GM18502 (cell line): ENCODE results near the gene LYG1.
"Not testable (repeated sequence)": the region's sequence is repeated elsewhere in the genome, so short reads cannot be mapped to it uniquely, and the experiment has no call there.

ENCODE experiments used
- ATAC-seq: cut with Tn5 transposase; IDR thresholded peaks from one replicate; pipeline ENCODE4 v1.9.1; 2021; ENCODE audit warnings: mild to moderate bottlenecking; ENCODE audit not compliant: unreplicated experiment, poor library complexity

LYG1 gene

GRCh38 chr2:99278195-99278765 lies 22.7 kb downstream of the LYG1 start:
- not testable (repeated sequence) for ATAC-seq

GRCh38 chr2:99275882-99276281 lies 25.1 kb downstream of the LYG1 start:
- no peak for ATAC-seq

- ATAC-seq = no peak
Measured at GRCh38 chr2:99261242-99261641, 39.8 kb downstream of the LYG1 start.

GRCh38 chr2:99260184-99260583 lies 40.8 kb downstream of the LYG1 start:
- no peak for ATAC-seq

- no peak for ATAC-seq
Measured at GRCh38 chr2:99259465-99259864, 41.5 kb downstream of the LYG1 start.

GRCh38 chr2:99256677-99257076 lies 44.3 kb downstream of the LYG1 start:
- ATAC-seq = no peak

GRCh38 chr2:99255491-99256318 lies 45.3 kb downstream of the LYG1 start, which contains the start of gene LYG2:
Gene LYG2, minus strand, starts transcription at chr2:99255666. Its CDS starts 1,406 bp downstream, at chr2:99254260.
- ATAC-seq = no peak

- no peak for ATAC-seq
Measured at GRCh38 chr2:99249951-99250350, 51.0 kb downstream of the LYG1 start.

- ATAC-seq = no peak
Measured at GRCh38 chr2:99242151-99242550, 58.8 kb downstream of the LYG1 start.

GRCh38 chr2:99240431-99240830 lies 60.6 kb downstream of the LYG1 start:
- no peak for ATAC-seq

GRCh38 chr2:99238599-99238998 lies 62.4 kb downstream of the LYG1 start:
- ATAC-seq = no peak
